HG03558 (cell line): ENCODE results near the gene C2CD4D.

Source experiments
- ATAC-seq: cut with Tn5 transposase; IDR thresholded peaks from one replicate; pipeline ENCODE4 v1.9.1; 2021; ENCODE audit warnings: moderate number of reproducible peaks; ENCODE audit not compliant: unreplicated experiment; ENCODE audit errors: extremely low read depth

C2CD4D gene

DNA sequence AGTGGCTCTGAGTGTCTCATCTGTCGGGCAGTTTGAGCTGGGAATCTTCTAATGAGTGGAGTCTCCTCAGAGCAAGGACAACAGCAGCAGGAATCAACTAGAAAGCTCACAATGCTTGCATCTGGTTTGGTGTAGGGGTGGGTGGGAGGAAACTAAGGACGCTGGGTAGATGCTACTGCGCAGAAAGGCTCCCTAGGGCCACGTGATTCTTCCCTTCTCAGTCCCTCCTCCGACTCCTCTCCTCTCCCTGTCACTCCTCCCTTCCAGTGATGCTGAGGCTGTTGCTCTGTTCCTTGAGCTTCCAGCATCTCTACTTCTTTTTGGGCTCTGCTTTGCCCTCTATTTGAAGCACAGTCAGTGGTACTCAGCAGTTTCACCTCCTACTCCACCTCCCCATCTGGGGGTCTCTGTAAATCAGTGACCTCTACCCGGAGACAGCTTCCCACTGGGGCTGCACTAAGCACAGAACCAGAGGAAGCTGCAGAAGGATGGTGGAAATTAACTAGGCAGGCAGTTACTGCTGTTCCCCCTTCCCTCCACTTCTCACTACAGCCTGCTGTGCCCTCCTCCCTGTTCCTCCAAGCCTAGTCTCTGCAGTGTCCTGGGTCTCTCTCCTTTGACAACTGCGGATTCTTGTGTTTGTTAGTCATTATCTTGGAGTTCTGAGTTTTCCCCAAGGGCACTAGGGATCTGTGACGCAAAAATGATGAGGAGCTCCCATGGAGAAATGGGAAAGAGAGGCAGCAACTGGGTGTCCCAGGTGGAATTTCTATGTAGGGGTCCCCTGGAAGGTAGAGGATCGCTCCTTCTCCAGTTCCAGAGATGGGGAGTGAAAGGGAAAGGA is 40.2 kb downstream of the C2CD4D start:
- no peak for ATAC-seq

DNA sequence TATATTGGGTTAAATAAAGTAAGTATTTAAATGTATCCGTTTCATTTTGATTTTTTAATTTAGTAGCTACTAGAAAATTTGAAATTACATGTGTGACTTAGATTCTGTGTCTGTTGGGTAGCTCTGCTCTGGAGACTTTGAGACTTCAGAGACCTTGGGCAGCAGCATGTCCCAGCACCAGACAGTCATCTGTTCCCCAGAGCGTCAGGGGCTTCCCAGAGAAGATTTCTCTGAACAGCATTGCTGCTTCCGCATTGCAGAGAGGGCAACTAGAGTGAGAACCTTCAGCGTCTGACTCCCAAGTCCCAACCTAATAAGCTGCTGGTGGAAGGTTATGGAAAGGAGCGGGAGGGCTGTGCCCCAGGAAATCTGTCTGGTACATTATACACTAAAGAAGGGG is 41.0 kb downstream of the C2CD4D start:
- no peak for ATAC-seq

DNA sequence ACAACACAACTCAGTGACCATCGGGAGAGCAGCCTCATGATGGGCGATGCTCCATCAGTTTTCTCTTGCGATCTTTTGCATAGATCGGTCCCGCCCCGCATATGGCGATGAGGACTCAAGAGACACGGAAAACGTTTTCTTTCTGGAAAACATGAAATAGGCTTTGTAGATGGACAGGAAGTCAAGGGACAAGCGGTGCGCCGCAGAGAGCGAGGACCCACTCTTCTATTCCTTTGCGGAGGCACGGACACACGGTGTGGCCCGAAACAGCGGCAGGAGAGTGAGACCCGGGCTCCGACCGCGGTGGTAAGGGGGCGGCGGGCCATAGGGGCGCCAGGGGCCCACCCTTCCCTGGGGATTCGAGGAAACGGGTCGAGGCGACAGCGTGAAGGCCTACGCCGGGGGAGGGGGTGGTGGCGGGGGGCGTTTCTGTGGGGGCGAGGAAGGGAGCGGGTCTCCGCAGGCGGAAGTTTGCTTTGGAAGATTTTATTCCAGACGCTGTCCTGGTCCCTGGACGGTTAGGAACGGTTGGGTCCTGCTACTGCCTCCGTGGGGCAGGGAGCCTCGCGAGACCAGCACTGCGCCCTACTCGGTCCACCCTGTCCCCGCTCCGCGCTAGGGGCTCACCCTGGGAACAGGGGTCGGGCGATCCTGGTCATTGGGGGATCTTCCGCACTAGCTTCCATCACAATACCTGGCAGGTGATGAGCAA is 48.5 kb downstream of the C2CD4D start:
- no peak for ATAC-seq

DNA sequence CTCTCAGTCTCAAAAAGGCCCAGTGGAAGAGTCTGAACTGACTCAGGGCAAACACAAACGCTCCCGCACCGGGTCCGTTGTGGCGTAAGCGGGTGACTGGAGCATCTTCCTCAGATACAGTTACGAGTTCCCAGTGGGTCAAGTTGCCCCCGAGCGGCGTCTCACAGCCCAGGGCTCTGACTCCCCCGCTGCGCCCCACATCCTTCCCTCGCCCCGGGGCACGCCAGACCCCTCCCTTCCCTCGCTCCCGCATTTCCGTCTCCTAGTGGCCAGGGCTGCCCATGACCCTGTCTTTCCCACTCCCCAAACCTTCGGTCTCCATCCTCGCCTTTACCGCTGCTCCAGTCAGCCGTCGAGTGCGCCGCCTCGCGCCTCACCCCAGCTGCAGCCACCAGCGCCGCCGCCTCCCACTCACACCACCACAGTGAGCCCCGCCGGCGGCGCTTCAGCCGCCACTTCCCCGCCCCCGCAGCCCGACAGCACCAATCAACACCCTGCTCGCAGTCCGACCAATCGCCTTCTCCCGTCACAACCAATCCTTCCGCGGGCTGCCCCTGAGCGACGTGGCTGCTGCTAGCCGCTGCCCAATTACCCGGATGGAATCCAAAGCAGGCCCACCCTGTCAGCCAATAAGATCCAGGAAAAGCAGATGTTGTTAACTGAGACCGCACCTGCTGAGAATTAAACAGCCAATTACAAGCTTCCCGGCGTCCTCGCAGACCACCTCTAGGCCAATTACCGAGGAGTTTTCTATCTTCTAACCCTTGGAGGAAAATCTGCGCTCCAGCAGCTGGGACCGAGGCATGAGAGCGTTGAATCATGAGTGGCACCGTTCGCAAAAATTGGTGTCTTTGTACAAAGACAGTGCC is 49.3 kb downstream of the C2CD4D start, which contains the start of gene TDRKH:
Gene TDRKH (minus strand): TSS at position 430 of the 869 bp plus-strand sequence. CDS start 7,478 bp downstream, outside the sequence.
- peak; percentile 80 for ATAC-seq
